ENCODE data around the gene CD38. TPM values are rescaled to one million over a fixed set of nuclear protein-coding genes. Genes with fewer than 3 reads are reported as not detected.

CD38 gene
- total and polyA plus RNA-seq, 5 donors from 2014 or later = 4.8 to 14.5 (median 6.4) TPM

- DNase-seq = no peak
- ATAC-seq (ENCODE audit: low read depth in 2 of 2) = no peak
- Histone ChIP-seq H3K4me1 (ENCODE audit: control insufficient read depth, insufficient read depth, low read length, poor library complexity, severe bottlenecking) (no peaks in the 10 kb centered on the region), H3K27ac (ENCODE audit: insufficient read depth, low read length, poor library complexity, severe bottlenecking) (no peak overlapping the region), H3K4me3 (ENCODE audit: low read depth, low read length) (no peak overlapping the region), H3K27me3 (ENCODE audit: control insufficient read depth, insufficient read depth, low read length) (peaks cover 5% of the 10 kb centered on the region), H3K36me3 (ENCODE audit: control insufficient read depth, insufficient read depth, low read length) (no peaks in the 10 kb centered on the region), H3K9me3 (ENCODE audit: control insufficient read depth in 2 of 2, low read length in 2 of 2) (no peaks in the 10 kb centered on the region)
- Mint-ChIP-seq H3K36me3 (no peaks in the 10 kb centered on the region), H3K9me3 (peaks cover 0 to 2% (median 0%) of the 10 kb centered on the region in 7 donors), H3K27me3 (peaks cover 5% of the 10 kb centered on the region), H3K27ac (no peak overlapping the region), H3K4me3 (no peak overlapping the region), H3K4me1 (no peaks in the 10 kb centered on the region)
Observed at GRCh38 chr4:15884666-15885065, 106.5 kb downstream of the CD38 start.

GRCh38 chr4:15885422-15885821 is 107.3 kb downstream of the CD38 start:
- Mint-ChIP-seq H3K27ac (no peak overlapping the region), H3K4me3 (no peak overlapping the region), H3K27me3 (peaks cover 7% of the 10 kb centered on the region), H3K4me1 (no peaks in the 10 kb centered on the region), H3K9me3 (peaks cover 0 to 2% (median 0%) of the 10 kb centered on the region in 7 donors), H3K36me3 (no peaks in the 10 kb centered on the region)
- H3K9me3 ChIP-seq (ENCODE audit: control insufficient read depth in 2 of 2, low read length in 2 of 2) = no peaks in the 10 kb centered on the region
- H3K4me1 ChIP-seq (ENCODE audit: control insufficient read depth, insufficient read depth, low read length, poor library complexity, severe bottlenecking) = no peaks in the 10 kb centered on the region
- DNase-seq = no peak
- peaks cover 5% of the 10 kb centered on the region for H3K27me3 ChIP-seq (ENCODE audit: control insufficient read depth, insufficient read depth, low read length)
- H3K4me3 ChIP-seq (ENCODE audit: low read depth, low read length) = no peak overlapping the region
- no peaks in the 10 kb centered on the region for H3K36me3 ChIP-seq (ENCODE audit: control insufficient read depth, insufficient read depth, low read length)
- no peak overlapping the region for H3K27ac ChIP-seq (ENCODE audit: insufficient read depth, low read length, poor library complexity, severe bottlenecking)
- ATAC-seq (ENCODE audit: low read depth in 2 of 2) = no peak

DNA sequence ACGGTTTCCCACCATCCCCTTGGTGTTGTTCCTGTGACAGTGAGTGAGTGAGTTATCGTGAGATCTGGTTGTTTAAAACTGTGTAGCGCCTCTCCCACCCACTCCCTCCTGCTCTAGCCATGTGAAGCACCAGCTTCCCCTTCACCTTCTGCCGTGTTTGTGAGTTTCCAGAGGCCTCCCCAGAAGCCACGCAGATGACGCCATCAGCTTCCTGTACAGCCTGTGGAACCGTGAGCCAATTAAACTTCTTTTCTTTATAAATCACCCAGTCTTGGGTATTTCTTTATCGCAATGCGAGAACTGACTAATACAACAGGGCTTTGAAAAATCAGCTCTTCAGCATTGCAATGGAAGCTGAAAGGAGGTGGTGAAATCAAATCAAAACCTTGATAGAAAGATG is 110.4 kb downstream of the CD38 start:
- Histone ChIP-seq H3K27me3 (ENCODE audit: control insufficient read depth, insufficient read depth, low read length) (peaks cover 5% of the 10 kb centered on the region), H3K9me3 (ENCODE audit: control insufficient read depth in 2 of 2, low read length in 2 of 2) (no peaks in the 10 kb centered on the region), H3K4me3 (ENCODE audit: low read depth, low read length) (no peak overlapping the region), H3K36me3 (ENCODE audit: control insufficient read depth, insufficient read depth, low read length) (no peaks in the 10 kb centered on the region), H3K27ac (ENCODE audit: insufficient read depth, low read length, poor library complexity, severe bottlenecking) (no peak overlapping the region), H3K4me1 (ENCODE audit: control insufficient read depth, insufficient read depth, low read length, poor library complexity, severe bottlenecking) (no peaks in the 10 kb centered on the region)
- ATAC-seq (ENCODE audit: low read depth in 2 of 2) = no peak
- Mint-ChIP-seq H3K27me3 (peaks cover 6% of the 10 kb centered on the region), H3K27ac (no peak overlapping the region), H3K9me3 (no peaks in the 10 kb centered on the region), H3K4me3 (no peak overlapping the region), H3K36me3 (no peaks in the 10 kb centered on the region), H3K4me1 (no peaks in the 10 kb centered on the region)
- no peak for DNase-seq

GRCh38 chr4:15890246-15890829 is 112.2 kb downstream of the CD38 start:
- ATAC-seq (ENCODE audit: low read depth in 2 of 2) (no peak), DNase-seq (no peak)
- no peak overlapping the region for H3K27ac ChIP-seq (ENCODE audit: insufficient read depth, low read length, poor library complexity, severe bottlenecking)
- no peaks in the 10 kb centered on the region for H3K36me3 Mint-ChIP-seq
- H3K4me1 ChIP-seq (ENCODE audit: control insufficient read depth, insufficient read depth, low read length, poor library complexity, severe bottlenecking) = no peaks in the 10 kb centered on the region
- H3K9me3 ChIP-seq (ENCODE audit: control insufficient read depth in 2 of 2, low read length in 2 of 2) = no peaks in the 10 kb centered on the region
- no peaks in the 10 kb centered on the region for H3K9me3 Mint-ChIP-seq
- no peaks in the 10 kb centered on the region for H3K27me3 ChIP-seq (ENCODE audit: control insufficient read depth, insufficient read depth, low read length)
- no peaks in the 10 kb centered on the region for H3K4me1 Mint-ChIP-seq
- H3K4me3 Mint-ChIP-seq = no peak overlapping the region
- H3K4me3 ChIP-seq (ENCODE audit: low read depth, low read length) = no peak overlapping the region
- peaks cover 6% of the 10 kb centered on the region for H3K27me3 Mint-ChIP-seq
- no peak overlapping the region for H3K27ac Mint-ChIP-seq
- H3K36me3 ChIP-seq (ENCODE audit: control insufficient read depth, insufficient read depth, low read length) = no peaks in the 10 kb centered on the region

- no peak for DNase-seq
- H3K36me3 Mint-ChIP-seq = no peaks in the 10 kb centered on the region
- H3K4me3 Mint-ChIP-seq = no peak overlapping the region
- no peaks in the 10 kb centered on the region for H3K36me3 ChIP-seq (ENCODE audit: control insufficient read depth, insufficient read depth, low read length)
- H3K9me3 Mint-ChIP-seq = no peaks in the 10 kb centered on the region
- peaks cover 14% of the 10 kb centered on the region for H3K27me3 Mint-ChIP-seq
- no peaks in the 10 kb centered on the region for H3K27me3 ChIP-seq (ENCODE audit: control insufficient read depth, insufficient read depth, low read length)
- H3K4me3 ChIP-seq (ENCODE audit: low read depth, low read length) = no peak overlapping the region
- H3K27ac ChIP-seq (ENCODE audit: insufficient read depth, low read length, poor library complexity, severe bottlenecking) = no peak overlapping the region
- no peak overlapping the region for H3K27ac Mint-ChIP-seq
- H3K4me1 ChIP-seq (ENCODE audit: control insufficient read depth, insufficient read depth, low read length, poor library complexity, severe bottlenecking) = no peaks in the 10 kb centered on the region
- no peak for ATAC-seq (ENCODE audit: low read depth in 2 of 2)
- no peaks in the 10 kb centered on the region for H3K4me1 Mint-ChIP-seq
- no peaks in the 10 kb centered on the region for H3K9me3 ChIP-seq (ENCODE audit: control insufficient read depth in 2 of 2, low read length in 2 of 2)
Observed at GRCh38 chr4:15891312-15891711, 113.2 kb downstream of the CD38 start.

GRCh38 chr4:15893962-15894361 is 115.8 kb downstream of the CD38 start:
- DNase-seq = no peak
- no peaks in the 10 kb centered on the region for H3K4me1 Mint-ChIP-seq
- Histone ChIP-seq H3K27ac (ENCODE audit: insufficient read depth, low read length, poor library complexity, severe bottlenecking) (no peak overlapping the region), H3K4me3 (ENCODE audit: low read depth, low read length) (no peak overlapping the region), H3K27me3 (ENCODE audit: control insufficient read depth, insufficient read depth, low read length) (peaks cover 4% of the 10 kb centered on the region), H3K4me1 (ENCODE audit: control insufficient read depth, insufficient read depth, low read length, poor library complexity, severe bottlenecking) (no peaks in the 10 kb centered on the region), H3K9me3 (ENCODE audit: control insufficient read depth in 2 of 2, low read length in 2 of 2) (no peaks in the 10 kb centered on the region), H3K36me3 (ENCODE audit: control insufficient read depth, insufficient read depth, low read length) (no peaks in the 10 kb centered on the region)
- no peak overlapping the region for H3K27ac Mint-ChIP-seq
- ATAC-seq (ENCODE audit: low read depth in 2 of 2) = no peak
- H3K4me3 Mint-ChIP-seq = no peak overlapping the region
- H3K36me3 Mint-ChIP-seq = no peaks in the 10 kb centered on the region
- H3K9me3 Mint-ChIP-seq = no peaks in the 10 kb centered on the region
- peaks cover 21% of the 10 kb centered on the region for H3K27me3 Mint-ChIP-seq

- Mint-ChIP-seq H3K9me3 (no peaks in the 10 kb centered on the region), H3K4me3 (no peak overlapping the region), H3K27me3 (peaks cover 23% of the 10 kb centered on the region), H3K4me1 (no peaks in the 10 kb centered on the region), H3K36me3 (no peaks in the 10 kb centered on the region), H3K27ac (no peak overlapping the region)
- peaks cover 6% of the 10 kb centered on the region for H3K27me3 ChIP-seq (ENCODE audit: control insufficient read depth, insufficient read depth, low read length)
- no peaks in the 10 kb centered on the region for H3K4me1 ChIP-seq (ENCODE audit: control insufficient read depth, insufficient read depth, low read length, poor library complexity, severe bottlenecking)
- no peak overlapping the region for H3K27ac ChIP-seq (ENCODE audit: insufficient read depth, low read length, poor library complexity, severe bottlenecking)
- DNase-seq (no peak), ATAC-seq (ENCODE audit: low read depth in 2 of 2) (no peak)
- H3K4me3 ChIP-seq (ENCODE audit: low read depth, low read length) = no peak overlapping the region
- no peaks in the 10 kb centered on the region for H3K9me3 ChIP-seq (ENCODE audit: control insufficient read depth in 2 of 2, low read length in 2 of 2)
- no peaks in the 10 kb centered on the region for H3K36me3 ChIP-seq (ENCODE audit: control insufficient read depth, insufficient read depth, low read length)
Observed at GRCh38 chr4:15894393-15894792, 116.3 kb downstream of the CD38 start.
